ENCODE results near the gene PTPRK.

PTPRK gene

GRCh38 chr6:128095362-128095761, 425.0 kb downstream of the PTPRK start:
- no peak for DNase-seq

GRCh38 chr6:128079021-128079420, 441.4 kb downstream of the PTPRK start:
- TF ChIP-seq POLR2A (IDR thresholded peaks at IDR 0.05; ENCODE audit: low read length): no peak
- TF ChIP-seq GATA1 (IDR thresholded peaks at IDR 0.05; ENCODE audit: low read depth, low read length): no peak
- DNase-seq: no peak

More at GRCh38 chr6:128095362-128095761, 425.0 kb downstream of the PTPRK start:
- no peak for TF ChIP-seq POLR2A (IDR thresholded peaks at IDR 0.05; ENCODE audit: low read length)

GRCh38 chr6:128078276-128078675, 442.1 kb downstream of the PTPRK start:
- DNase-seq: no peak
- TF ChIP-seq GATA1 (IDR thresholded peaks at IDR 0.05; ENCODE audit: low read depth, low read length) (no peak), POLR2A (IDR thresholded peaks at IDR 0.05; ENCODE audit: low read length) (no peak)

GRCh38 chr6:128076843-128077242, 443.6 kb downstream of the PTPRK start:
- TF ChIP-seq GATA1 (IDR thresholded peaks at IDR 0.05; ENCODE audit: low read depth, low read length) (no peak), POLR2A (IDR thresholded peaks at IDR 0.05; ENCODE audit: low read length) (no peak)
- no peak for DNase-seq

- TF ChIP-seq GATA1 (IDR thresholded peaks at IDR 0.05; ENCODE audit: low read depth, low read length): no peak
- no peak for TF ChIP-seq POLR2A (IDR thresholded peaks at IDR 0.05; ENCODE audit: low read length)
- DNase-seq: no peak
Observed at GRCh38 chr6:128074567-128074966, 445.8 kb downstream of the PTPRK start.

GRCh38 chr6:128073389-128073788, 447.0 kb downstream of the PTPRK start:
- no peak for DNase-seq
- no peak for TF ChIP-seq GATA1 (IDR thresholded peaks at IDR 0.05; ENCODE audit: low read depth, low read length)
- TF ChIP-seq POLR2A (IDR thresholded peaks at IDR 0.05; ENCODE audit: low read length): no peak

- DNase-seq: no peak
- no peak for TF ChIP-seq GATA1 (IDR thresholded peaks at IDR 0.05; ENCODE audit: low read depth, low read length)
- TF ChIP-seq POLR2A (IDR thresholded peaks at IDR 0.05; ENCODE audit: low read length): no peak
Observed at GRCh38 chr6:128071212-128071611, 449.2 kb downstream of the PTPRK start.

GRCh38 chr6:128070406-128070805, 450.0 kb downstream of the PTPRK start:
- DNase-seq: no peak
- TF ChIP-seq POLR2A (IDR thresholded peaks at IDR 0.05; ENCODE audit: low read length) (no peak), GATA1 (IDR thresholded peaks at IDR 0.05; ENCODE audit: low read depth, low read length) (no peak)

- TF ChIP-seq GATA1 (IDR thresholded peaks at IDR 0.05; ENCODE audit: low read depth, low read length): no peak
- no peak for TF ChIP-seq POLR2A (IDR thresholded peaks at IDR 0.05; ENCODE audit: low read length)
- no peak for DNase-seq
Observed at GRCh38 chr6:128069188-128069587, 451.2 kb downstream of the PTPRK start.

- TF ChIP-seq POLR2A (IDR thresholded peaks at IDR 0.05; ENCODE audit: low read length): no peak
- no peak for TF ChIP-seq GATA1 (IDR thresholded peaks at IDR 0.05; ENCODE audit: low read depth, low read length)
- DNase-seq: no peak
Observed at GRCh38 chr6:128068119-128068479, 452.3 kb downstream of the PTPRK start.

GRCh38 chr6:128067446-128068118, 452.8 kb downstream of the PTPRK start:
- DNase-seq: no peak
- TF ChIP-seq GATA1 (IDR thresholded peaks at IDR 0.05; ENCODE audit: low read depth, low read length) (no peak), POLR2A (IDR thresholded peaks at IDR 0.05; ENCODE audit: low read length) (no peak)

- DNase-seq: no peak
- no peak for TF ChIP-seq POLR2A (IDR thresholded peaks at IDR 0.05; ENCODE audit: low read length)
- no peak for TF ChIP-seq GATA1 (IDR thresholded peaks at IDR 0.05; ENCODE audit: low read depth, low read length)
Observed at GRCh38 chr6:128065072-128065471, 455.3 kb downstream of the PTPRK start.

GRCh38 chr6:128064540-128064895, 455.9 kb downstream of the PTPRK start:
- TF ChIP-seq GATA1 (IDR thresholded peaks at IDR 0.05; ENCODE audit: low read depth, low read length): no peak
- TF ChIP-seq POLR2A (IDR thresholded peaks at IDR 0.05; ENCODE audit: low read length): no peak
- no peak for DNase-seq

GRCh38 chr6:128063850-128064539, 456.4 kb downstream of the PTPRK start:
- TF ChIP-seq GATA1 (IDR thresholded peaks at IDR 0.05; ENCODE audit: low read depth, low read length) (no peak), POLR2A (IDR thresholded peaks at IDR 0.05; ENCODE audit: low read length) (no peak)
- DNase-seq: no peak

Measured in erythroblast (primary cell).